Right lobe of liver (tissue), 4 donors: ENCODE data around the gene APBA2.

ENCODE experiments used
- CTCF ChIP-seq, 4 donors: fragments of 200-600 bp in 3 of 4; fragments of 450-650 bp in 1 of 4; IDR thresholded peaks; one replicate each; pipeline versions ENCODE4 v1.5.1 to v1.8.0; 2016 to 2022; ENCODE audit warnings: antibody characterized with exemption in 4 of 4, mild to moderate bottlenecking in 2 of 4
- POLR2A ChIP-seq: fragments of 450-650 bp; IDR thresholded peaks from one replicate; pipeline ENCODE4 v1.6.1; 2017; ENCODE audit warnings: antibody characterized with exemption, mild to moderate bottlenecking
- donor health status: DM: no; HTN: no; CAD: no.
- donor health status: DM: no; HTN: no; CAD: no.
- donor health status: DM: no; HTN: yes; CAD: no.

- TF ChIP-seq CTCF (IDR thresholded peaks at IDR 0.05) (no peak), POLR2A (no peak)
Observed at GRCh38 chr15:28985316-28985645, 99.5 kb downstream of the APBA2 start.
